Measurements from ENCODE around the gene TRIM46.
"Not testable (repeated sequence)": the region's sequence is repeated elsewhere in the genome, so short reads cannot be mapped to it uniquely, and the experiment has no call there.

The TRIM46 gene

DNA sequence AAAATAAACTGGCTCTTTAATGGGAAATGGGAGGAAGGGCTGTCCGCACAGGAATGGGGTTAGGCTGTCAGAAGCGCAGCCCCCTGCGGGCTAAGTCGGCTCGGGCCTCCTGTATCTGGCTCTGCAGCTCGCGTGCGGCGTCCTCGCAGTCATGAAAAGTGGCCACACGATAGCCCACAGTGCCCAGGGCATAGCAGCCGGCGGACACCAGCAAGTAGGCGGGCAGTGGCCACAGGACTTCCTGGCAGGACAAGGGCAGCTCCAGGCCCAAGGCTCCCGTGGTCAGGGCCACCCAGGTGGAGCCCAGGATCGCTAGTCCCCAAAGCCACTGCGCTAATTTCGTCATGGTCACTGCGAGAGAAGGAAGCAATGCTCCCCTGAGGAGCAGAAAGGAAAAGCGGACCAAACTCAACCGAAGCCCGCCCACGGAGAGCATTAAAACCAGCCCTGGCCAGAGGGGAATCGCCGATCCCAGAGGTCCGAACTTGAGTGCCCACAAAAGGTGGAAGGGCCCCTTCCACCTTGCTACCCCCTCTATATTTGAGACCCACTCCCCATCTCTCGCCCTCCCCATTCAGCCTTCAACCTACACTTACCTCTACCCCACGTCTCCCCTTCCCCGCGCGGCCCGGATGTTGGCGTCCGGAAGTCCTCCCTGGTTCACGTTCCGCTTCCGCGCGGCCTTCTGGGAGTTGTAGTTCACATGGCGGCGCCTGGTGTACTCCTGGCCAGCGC, 33.6 kb upstream of the TRIM46 start, which contains the start of gene DPM3:
DPM3 (minus strand) TSS at position 637 of the 735 bp plus-strand sequence; CDS start at position 346, 291 bp downstream.
- peak; percentile 94 for DNase-seq

DNA sequence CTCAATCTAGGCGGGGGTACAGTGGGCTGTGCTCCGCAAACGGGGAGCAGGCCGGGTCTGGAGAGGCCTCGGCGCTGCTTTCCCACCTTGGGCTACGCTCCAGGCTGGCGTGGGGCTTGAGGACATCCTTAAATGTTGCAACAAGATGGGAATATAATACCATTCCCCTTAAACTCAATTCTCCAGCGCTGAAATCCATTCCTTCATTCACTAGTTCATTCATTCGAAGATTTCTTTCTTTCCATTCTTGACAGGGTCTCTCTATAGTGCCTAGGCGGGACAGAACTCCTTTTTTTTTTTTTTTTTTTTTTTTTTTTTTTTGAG, 33.1 kb upstream of the TRIM46 start:
- no peak for DNase-seq

DNA sequence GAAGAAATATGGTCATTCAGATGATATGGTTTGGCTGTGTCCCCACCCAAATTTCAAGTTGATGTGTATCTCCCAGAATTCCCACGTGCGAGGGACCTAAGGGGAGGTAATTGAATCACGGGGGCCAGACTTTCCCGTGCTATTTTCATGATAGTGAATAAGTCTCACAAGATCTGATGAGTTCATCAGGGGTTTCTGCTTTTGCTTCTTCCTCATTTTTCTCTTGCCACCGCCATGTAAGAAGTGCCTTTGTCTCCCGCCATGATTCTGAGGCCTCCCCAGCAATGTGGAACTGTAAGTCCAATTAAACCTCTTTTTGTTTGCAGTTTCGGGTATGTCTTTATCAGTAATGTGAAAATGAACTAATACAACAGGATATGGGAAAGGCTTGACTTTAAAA, 31.9 kb upstream of the TRIM46 start:
- no peak for DNase-seq

DNA sequence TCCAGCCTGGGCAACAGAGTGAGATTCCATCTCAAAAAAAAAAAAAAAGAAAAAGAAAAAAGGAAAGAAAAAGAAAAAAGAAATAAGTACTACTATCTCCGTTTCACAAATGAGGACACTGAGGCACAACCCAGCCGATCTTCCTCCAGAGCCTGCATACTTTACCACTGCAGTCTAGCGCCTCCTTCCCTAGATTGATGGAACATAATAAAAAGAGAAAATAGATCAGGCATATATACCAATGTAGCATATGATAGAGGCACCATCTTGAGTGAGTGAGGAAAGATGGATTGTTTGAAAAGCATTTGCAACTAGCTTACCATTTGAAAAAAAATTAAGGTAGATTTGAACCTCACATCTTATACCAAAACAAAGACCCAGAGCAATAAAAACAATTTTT, 28.2 kb upstream of the TRIM46 start:
- DNase-seq, result no peak

DNA sequence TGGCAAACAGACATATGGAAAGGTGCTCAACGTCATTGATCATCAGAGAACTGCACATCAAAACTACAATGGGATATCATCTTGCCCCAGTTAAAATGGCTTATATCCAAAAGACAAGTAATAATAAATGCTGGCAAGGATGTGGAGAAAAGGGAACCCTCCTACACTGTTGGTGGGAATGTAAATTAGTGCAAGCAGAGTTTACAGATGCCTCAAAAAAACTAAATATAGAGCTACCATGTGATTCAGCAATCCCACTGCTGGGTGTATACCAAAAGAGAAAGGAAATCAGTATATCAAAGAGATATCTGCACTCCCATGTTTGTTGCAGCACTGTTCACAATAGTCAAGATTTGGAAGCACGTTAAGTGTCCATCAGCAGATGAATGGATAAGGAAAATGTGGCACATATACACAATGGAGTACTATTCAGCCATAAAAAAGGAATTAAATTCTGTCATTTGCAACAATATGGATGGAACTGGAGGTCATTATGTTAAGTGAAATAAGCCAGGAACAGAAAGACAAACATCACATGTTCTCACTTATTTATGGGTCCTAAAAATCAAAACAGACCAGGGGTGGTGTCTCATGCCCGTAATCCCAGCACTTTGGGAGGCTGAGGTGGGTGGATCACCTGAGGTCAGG, 17.5 kb upstream of the TRIM46 start:
- DNase-seq, result not testable (repeated sequence)

DNA sequence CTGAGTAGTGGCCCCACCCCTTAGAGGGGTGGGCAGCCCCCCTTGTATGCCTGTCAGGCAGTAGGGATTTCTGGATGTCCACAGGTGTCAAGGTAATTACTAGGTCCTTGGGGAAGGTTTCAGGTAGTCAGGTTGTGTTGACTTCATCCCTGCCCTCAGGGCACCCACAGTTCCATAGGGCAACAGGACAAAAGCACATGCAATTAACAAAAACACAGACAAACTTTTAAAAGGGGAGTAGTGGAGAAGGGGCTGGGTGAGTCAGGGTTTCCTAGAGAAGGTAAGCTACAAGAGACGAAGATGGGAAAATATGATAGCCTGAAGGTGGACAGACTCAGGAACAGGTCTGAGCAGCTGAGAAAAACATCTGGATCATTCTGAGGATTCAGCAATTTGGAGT, 14.7 kb upstream of the TRIM46 start:
- no peak for DNase-seq

DNA sequence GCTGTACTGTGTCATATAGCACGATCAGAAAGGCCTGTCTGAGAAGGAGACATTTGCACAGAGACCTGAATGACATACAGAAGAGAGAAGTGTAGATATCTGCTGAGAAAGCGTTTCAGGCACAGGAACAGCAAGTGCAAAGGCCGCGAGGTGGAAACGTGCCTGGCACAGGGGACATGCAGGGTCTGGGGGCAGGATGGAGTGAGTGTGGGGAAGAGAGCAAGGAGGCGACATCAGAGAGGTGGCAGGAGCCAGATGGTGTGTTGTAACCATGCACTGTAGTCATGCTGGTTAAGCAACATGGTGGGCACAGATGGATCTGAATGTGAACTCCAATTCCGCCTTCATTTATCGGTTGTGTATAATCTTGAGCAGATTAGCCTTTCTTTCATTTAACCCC, 13.5 kb upstream of the TRIM46 start:
- no peak for DNase-seq

DNA sequence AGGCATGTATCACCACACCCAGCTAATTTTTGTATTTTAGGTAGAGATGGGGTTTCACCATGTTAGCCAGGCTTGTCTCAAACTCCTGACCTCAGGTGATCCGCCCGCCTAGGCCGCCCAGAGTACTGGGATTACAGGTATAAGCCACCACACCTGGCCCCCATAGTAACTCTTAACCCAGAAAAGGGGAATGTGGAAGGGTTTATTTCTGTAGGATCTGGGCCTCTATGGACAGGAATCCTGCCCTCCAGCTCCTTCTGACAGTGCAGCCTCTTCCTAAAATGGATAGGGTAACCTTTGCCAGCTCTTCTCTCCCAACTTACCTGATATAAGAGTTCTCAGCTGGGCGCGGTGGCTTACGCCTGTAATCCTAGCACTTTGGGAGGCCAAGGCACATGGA, 11.0 kb upstream of the TRIM46 start:
- DNase-seq, result not testable (repeated sequence)

DNA sequence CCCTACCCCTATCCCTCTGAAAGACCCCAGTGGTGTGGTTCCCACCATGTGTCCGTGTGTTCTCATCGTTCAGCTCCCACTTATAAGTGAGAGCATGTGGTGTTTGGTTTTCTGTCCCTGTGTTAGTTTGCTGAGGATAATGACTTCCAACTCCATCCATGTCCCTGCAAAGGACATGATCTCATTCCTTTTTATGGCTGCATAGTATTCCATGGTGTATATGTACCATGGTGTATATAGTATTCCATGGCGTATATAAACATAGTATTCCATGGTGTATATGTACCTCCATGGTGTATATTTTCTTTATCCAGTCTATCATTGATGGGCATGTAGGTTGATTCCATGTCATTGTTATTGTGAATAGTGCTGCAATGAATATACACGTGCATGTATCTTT, 9.9 kb upstream of the TRIM46 start:
- not testable (repeated sequence) for DNase-seq

DNA sequence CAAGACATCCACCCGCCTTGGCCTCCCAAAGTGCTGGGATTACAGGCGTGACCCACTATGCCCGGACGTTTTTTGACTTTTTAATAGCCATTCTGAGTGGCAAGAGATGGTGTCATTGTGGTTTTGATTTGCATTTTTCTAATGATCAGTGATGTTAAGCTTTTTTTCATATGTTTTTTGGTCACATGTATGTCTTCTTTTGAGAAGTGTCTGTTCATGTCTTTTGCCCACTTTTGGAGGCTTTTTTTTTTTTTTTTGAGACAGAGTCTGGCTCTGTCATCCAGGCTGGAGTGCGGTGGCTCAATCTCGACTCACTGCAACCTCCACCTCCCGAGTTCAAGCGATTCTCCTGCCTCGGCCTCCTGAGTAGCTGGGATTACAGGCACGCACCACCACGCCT, 9.0 kb upstream of the TRIM46 start:
- DNase-seq, result not testable (repeated sequence)

DNA sequence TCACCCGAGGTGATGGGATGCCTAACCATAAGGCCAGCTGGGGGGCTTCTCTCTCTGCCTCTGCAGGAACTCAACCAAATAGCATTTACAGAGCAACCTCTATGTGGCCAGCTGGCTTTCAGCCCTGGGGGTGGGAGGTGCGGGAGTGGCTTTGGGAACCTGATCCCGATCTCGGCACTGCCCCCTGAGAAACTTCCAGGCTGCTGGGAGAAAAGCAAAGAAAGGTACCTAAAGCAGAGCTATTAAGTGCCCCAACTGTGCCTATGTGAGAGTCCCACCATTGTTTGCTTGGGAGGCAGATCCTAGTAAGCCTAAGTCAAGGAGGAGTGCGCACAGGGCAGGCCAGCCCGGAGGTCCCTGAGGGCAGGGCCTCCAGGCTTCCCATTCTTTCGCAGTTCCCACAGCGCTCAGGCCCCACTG, 7.6 kb upstream of the TRIM46 start:
- DNase-seq, result peak; percentile 48

DNA sequence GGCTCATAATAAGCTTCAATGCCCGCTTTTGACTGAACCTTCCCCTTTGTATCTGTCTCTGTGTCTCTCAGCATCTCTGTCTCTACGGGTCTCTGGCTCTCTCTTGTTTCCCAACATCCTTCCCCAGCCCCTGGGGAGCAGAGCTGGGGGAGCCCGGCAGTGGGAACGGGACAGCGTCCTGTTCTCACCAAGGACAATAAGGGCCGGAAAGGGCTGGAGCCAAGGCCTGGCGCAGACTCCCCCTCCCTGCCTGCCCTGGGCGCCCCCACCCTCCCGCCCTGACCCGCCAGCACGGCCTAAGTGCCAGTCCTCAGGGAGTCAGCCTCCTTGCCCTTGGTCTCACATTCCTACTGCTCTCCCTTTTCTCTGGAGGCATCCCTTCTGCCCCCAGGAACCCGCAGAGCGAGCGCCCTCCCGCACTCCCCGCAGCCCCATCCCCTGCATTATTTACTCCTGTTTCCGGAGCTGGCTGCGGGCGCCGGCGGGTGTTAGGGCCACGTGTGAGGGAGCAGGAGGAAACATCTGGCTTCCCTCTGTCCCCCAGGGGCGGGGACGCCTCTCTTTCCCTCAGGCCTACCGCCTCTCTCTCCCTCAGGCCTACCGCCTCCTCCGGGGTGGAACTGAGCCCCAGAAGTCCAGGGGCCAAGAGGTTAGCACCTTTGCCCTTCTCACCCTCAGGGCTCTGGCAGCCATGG, 7.0 kb upstream of the TRIM46 start:
- peak; percentile 47 for DNase-seq

DNA sequence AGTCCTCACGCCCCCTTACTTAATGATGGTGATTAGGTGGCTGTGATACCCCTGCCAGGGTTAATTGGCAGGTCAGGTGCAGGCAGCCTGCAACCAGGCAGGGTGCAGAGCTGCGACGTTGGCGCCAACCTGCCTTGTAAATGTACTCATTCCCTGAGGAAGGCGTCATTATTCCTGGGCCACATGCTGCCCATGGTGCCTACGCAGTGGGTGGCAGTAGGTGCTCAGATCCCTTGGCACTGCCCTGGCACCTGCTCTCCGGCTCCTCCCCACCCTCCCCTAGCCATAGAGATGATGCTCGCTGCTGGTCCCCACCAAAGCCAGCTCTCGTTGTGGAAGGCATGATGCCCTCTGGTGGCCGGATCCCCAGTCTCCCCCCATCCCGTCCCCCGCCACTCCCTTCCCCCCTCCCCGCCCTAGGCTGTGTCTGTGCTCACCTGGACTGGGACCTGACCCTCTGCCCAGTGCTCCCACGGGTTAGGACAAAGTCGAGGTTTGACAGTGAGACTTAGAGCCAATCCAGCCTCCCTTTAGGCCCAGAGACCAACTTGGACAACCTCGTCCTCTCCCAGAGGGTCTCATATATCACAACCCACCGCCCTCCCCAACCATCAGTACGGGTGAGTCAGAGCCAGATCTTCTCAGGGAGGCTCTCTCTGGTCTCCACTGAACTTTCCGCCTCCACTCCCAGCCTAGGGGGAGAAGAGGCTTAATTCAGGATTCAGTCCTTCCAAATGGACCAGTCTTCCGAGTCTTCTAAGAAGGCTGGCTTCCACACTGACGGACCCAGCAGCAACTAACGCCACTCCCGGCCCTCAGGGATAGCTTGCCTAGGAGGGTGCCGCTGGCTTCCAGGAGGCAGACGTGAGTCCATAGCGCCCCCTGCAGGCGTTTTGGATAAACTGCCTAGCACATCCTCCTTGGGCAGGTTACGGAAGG, 6.2 kb upstream of the TRIM46 start:
- peak; percentile 98 for DNase-seq

DNA sequence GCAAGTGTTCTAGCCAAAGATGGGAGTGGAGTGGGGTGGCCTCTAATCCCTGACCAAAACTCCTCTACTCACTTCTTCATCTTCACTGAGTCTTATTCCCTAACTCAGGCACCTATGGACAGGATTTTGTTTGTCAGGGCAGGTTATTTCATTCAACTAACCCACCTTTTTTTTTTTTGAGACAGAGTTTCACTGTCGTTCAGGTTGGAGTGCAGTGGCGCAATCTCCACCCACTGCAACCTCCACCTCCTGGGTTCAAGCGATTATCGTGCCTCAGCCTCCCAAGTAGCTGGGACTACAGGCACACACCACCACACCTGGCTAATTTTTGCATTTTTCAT, 5.6 kb upstream of the TRIM46 start:
- DNase-seq, result not testable (repeated sequence)

DNA sequence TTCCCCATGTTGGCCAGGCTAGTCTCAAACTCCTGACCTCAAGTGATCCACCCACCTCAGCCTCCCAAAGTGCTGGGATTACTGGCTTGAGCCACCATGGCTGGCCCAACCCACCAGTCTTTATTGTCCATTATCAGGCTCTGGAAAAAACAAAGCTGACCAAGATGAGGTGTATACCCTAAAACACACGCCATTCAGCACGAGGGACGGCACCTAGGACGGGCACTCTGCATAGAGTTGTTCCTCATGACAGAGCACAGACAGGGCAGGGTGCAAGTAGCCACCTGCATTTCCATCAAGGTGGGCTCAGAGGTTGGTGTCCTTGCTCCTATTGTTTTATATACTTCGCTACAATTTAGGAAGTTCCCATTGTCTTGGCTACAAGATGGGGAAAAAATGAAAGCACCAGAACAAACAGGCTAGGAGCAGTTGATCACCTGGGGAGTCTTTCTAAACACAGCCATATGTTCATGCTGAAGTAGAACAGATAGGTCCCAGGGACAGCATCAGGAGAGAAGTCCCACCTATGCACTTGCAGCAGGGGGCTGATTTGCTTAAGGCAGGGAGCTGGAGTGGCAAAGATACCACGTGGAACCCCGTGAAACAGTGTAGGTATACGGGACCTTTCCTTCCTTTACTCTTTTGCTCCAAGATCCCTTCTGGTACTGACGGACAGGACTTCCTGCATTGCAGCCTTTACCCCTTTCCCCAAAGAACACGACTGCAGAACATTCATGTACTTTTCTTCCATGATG, 5.0 kb upstream of the TRIM46 start:
- DNase-seq, result peak; percentile 47

DNA sequence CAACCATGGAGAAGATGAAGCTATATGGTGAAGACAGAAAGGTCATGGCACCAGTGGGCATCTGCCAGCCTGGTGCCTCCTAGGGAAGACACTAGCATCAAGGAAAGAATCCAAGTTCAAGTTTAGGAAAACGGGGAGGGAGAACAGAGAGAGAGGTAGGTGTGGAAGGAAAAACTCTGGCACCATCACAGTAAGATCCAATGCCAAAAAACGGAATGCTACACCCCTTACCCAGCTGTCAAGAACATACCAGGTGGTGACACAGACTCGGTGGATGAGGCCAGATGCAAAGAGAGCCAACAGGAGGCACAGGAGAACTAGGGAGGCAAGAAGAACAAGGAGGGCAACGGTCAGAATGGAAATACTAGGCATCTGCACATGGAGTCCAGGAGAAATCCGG, 4.1 kb upstream of the TRIM46 start:
- peak; percentile 35 for DNase-seq

DNA sequence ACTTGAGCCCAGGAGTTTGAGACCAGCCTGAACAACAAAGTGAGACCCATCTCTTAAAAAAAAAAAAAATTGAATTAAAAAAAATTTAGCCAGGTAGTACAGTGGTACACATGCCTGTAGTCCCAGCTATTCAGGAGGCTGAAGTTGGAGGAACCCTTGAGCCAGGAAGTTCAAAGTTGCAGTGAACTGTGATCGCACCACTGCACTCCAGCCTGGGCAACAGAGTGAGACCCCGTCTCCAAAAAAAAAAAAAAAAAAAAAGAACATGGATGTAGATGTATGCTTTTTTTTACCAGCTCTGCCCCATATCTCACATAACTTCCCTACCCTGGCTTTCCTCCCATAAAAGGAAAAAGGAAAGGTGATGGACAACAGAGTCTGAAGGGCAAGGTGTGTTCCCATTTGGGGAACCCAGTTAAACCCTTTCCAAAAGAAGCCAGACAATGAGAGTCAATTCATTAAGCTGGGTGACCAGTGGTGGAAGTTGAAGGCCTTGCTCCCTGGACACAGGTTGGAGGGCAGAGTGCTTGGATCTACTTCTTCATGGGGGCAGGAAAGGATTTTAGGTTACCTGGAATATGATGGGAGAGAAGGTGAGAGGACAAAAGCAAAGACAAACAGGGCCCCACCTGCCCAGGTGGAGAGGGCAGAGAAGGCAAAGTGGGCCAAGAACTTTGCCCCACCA, 3.4 kb upstream of the TRIM46 start:
- DNase-seq, result peak; percentile 35

DNA sequence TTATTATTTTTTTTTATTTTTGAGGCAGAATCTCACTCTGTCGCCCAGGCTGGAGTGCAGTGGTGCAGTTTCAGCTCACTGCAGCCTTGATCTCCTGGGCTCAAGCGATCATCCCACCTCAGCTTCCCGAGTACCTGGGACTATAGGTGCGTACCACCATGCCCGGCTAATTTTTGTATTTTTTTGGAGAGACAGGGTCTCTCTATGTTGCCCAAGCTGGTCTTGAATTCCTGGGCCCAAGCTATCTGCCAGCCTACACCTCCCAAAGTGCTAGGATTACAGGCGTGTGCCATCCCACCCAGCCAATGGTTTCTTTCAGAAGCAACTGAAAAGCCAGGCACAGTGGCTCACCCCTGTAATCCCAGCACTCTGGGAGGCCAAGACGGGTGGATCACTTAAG, 2.8 kb upstream of the TRIM46 start:
- DNase-seq, result peak; percentile 33

DNA sequence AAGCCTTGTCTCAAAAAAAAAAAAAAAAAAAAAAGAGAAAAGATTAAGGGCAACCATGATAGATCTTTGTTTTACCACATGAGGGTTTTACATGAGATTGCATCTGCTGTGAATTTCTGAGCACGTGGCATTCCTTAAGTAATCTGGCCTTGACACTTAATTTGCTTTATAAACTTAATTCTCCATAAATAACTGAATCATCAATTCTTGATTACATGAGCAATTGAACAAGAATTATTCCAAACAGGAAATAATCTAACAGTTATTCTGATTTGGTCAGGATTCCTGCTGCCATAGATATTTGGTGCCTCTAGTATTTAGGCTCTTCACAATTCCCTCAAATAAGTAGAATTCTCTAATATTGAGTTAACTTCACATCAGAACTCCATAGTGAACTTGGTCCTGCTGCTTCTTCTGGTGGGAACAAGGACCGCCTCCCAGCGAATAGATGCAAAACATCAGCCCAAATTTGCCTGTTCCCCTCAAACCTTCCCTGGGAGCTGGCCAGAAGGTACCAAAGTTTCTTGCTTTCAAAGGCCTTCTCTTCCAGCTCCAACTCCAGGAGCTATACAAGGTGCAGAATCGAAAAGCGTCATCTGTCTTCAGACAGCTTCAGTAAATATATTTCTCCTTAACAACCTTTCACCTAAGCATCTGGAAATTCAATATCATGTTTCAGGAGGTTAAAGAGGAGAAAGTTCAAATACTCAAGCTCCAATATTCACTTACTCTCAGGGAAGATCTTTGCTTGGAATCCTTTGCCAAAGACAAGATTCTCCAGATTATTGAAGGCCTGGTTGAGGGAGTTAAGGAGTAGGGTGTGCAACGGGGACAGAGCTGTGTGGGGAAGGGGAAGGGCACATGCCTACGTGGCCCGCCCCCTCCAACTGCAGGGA, 1.6 kb upstream of the TRIM46 start:
- DNase-seq, result peak; percentile 45

DNA sequence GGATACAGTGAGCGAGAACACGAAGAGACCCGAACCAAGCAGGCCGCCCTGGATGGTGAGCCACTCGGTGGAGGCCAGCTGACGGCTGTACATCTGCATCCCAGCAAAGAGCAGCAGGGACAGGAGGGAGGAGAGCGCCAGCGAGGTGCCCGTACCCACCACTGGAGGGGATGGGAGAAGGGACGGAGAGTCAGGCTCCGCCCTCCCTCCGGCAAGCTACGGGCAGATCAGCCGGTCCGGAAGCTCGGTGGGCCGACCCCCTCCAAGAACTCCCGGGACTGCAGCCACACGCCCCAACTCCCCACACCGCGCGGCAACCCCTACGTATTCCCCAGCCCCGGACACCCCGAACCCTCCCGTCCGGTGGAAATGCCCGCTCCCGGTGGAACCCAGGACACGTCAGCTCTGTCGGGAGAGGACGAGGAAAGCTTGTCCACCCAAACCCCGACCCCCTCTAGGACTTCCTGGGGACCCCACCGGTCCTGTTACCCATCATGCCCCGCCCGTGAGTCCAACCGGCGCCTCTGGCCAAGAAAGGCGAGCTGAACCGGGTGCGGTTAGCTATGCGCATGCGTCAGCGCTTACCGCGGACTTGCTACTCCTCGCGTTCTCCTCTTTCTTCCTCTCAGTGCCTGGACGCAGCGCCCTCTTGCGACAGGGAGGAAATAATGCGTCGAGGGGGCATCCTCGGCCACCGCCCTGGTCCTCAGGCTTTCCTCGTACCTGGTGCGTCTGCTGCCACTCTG, 744 bp upstream of the TRIM46 start, which contains the start of gene KRTCAP2:
KRTCAP2 (minus strand) TSS at position 573 of the 746 bp plus-strand sequence; CDS start at position 493, 80 bp downstream.
- DNase-seq, result peak; percentile 97
